Measurements from ENCODE around the gene EIPR1. TPM values are rescaled to one million over a fixed set of nuclear protein-coding genes. Genes with fewer than 3 reads are reported as not detected.

Gene EIPR1
- total and polyA plus RNA-seq, 2 of the 4 experiments (the other 2 are of a cell fraction): 46.5 to 67.4 TPM

DNA sequence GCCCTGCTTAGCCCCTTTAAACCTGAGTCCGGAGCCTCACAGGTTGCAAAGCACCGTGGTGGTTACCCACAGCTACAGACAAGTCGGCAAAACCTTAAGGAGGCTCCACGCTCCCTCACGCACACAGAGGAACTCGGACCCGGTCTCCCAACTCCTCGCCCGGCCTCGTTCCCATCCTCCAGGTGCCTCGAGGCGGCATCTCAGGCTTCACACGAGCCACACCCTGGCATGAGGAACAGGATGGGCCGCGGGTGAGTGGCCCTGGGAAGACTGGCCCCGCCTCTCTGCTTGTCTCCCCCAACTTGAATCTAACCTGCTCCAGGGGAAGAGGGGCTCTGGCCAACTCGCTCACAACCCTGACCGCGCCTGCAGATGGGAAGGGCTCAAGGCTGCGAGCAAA is 97.4 kb downstream of the EIPR1 start:
- Histone ChIP-seq H3K9ac (ENCODE audit: low read depth, low read length) (no peak overlapping the region), H3K9me3 (ENCODE audit: control insufficient read depth, insufficient read depth, low read length) (no peaks in the 10 kb centered on the region), H2AK5ac (ENCODE audit: low read depth, low read length) (no peak overlapping the region), H2BK15ac (ENCODE audit: low read depth, low read length) (no peak overlapping the region), H3K36me3 (ENCODE audit: control insufficient read depth, insufficient read depth, low read length) (no peaks in the 10 kb centered on the region), H3K14ac (replicated peaks; ENCODE audit: low read depth, low read length) (no peak overlapping the region), H3K4ac (ENCODE audit: low read depth, low read length) (no peak overlapping the region), H3K4me1 (ENCODE audit: control insufficient read depth, insufficient read depth, low read length) (no peaks in the 10 kb centered on the region), H4K5ac (ENCODE audit: low read depth, low read length) (no peak overlapping the region), H3K56ac (ENCODE audit: extremely low read depth, insufficient read depth, low read length) (no peak overlapping the region), H3K4me3 (ENCODE audit: insufficient read depth, low read depth, low read length) (no peak overlapping the region), H3K79me1 (ENCODE audit: low read depth in 1 of 2, low read length in 2 of 2) (peaks cover 3 to 7% of the 10 kb centered on the region in 2 experiments; a peak in 3 of 4 replicates), H2AK9ac (replicated peaks; ENCODE audit: low read depth, low read length, poor library complexity) (no peak overlapping the region), H4K8ac (ENCODE audit: low read depth in 2 of 2, low read length in 2 of 2) (no peak overlapping the region), H3K18ac (ENCODE audit: low read depth, low read length) (no peak overlapping the region), H3K27ac (ENCODE audit: insufficient read depth, low read length) (no peak overlapping the region), H4K20me1 (ENCODE audit: insufficient read depth, low read length) (no peaks in the 10 kb centered on the region; the same call in 1 of the 2 replicates), H2AFZ (replicated peaks; ENCODE audit: low read length, poor library complexity) (no peak overlapping the region), H2BK120ac (ENCODE audit: low read depth, low read length) (no peak overlapping the region), H3K23ac (ENCODE audit: low read depth, low read length) (no peak overlapping the region), H2BK20ac (ENCODE audit: low read depth, low read length) (no peak overlapping the region), H3K27me3 (ENCODE audit: control insufficient read depth, insufficient read depth, low read length) (no peaks in the 10 kb centered on the region), H4K91ac (ENCODE audit: insufficient read depth, low read depth, low read length) (no peak overlapping the region), H3K9me1 (ENCODE audit: insufficient read depth, low read length) (peaks cover 5% of the 10 kb centered on the region), H2BK5ac (ENCODE audit: low read depth, low read length, poor library complexity, severe bottlenecking) (no peak overlapping the region), H3K4me2 (ENCODE audit: low read depth, low read length) (no peak overlapping the region)
- BruUV-seq (replicated peaks): no TSS peak
- TF ChIP-seq POLR2A (IDR thresholded peaks at IDR 0.05; ENCODE audit: low read depth, low read length) (no peak), CHD1 (IDR thresholded peaks at IDR 0.05; ENCODE audit: low read depth, low read length) (no peak), NFE2L2 (IDR thresholded peaks at IDR 0.05; ENCODE audit: low read depth, low read length) (no peak)
- DNase-seq (no peak), ATAC-seq (ENCODE audit: low read depth) (no peak)
- CTCF ChIA-PET: no interaction called here
- WGBS, 2 experiments (ENCODE audit: extremely low coverage in 2 of 2, insufficient read length in 1 of 2): 80% methylated on average over 2 of the region's 20 CpGs; no CpG with 5 or more reads in 1 of the 2 experiments
- intact Hi-C loops (cut with micrococcal nuclease) (no loop called here), in situ Hi-C loops (cut with MboI; ENCODE audit: low sequenced_read_pairs) (no loop called here), dilution Hi-C loops (cut with HindIII; ENCODE audit: low sequenced_read_pairs, unreplicated experiment) (no loop called here)
- POLR2A ChIA-PET (ENCODE audit: unreplicated experiment): no interaction called here

Data from IMR-90 (cell line).